ENCODE data around the gene KRTAP5-2. TPM values are rescaled to one million over a fixed set of nuclear protein-coding genes. Genes with fewer than 3 reads are reported as not detected.

Gene KRTAP5-2
- total RNA-seq, 2 donors from 2014 or later, result not detected

DNA sequence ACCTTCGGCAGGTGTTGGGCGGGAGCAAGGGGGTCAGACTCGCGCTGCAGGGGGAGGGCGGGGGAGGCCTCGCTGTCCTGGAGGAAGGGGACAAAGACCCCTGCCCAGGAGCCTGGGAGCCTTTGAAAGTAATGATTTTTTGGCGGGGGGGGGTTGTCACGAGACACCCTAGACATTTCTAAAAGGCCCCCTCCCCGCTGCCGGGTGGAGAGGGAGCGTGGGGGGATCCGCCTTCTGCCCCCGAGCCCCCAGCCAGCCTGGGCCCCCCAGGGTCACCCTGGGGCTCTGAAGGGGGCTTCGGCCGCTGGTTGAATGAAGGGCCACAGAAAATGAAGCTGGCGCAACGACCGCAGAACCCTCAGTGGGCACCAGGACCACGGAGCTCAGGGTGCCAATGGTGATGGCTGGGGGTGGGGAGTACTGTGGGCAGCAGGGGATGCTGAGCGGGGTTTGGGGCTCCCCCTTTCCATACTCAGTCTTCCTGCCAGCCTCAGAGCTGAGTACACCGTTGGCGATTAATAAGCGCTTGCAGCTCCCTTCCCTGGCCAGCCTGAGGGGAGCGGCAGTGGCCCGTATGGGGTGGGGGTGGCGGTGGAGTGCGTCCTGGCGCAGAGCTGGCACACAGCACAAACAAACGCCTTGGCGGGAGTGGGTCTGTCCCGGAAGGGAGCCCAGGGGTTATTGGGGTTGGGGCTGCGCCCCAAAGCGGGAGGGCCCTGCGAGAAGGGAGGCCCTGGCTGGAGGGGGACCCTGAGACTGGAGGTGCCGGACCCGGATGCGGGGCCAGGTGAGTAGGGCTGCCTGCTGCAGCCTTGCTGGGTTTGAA lies 24.8 kb downstream of the KRTAP5-2 start:
- Mint-ChIP-seq H3K4me1 (ENCODE audit: low read depth in 2 of 2) (peaks cover 4 to 17% of the 10 kb centered on the region in 2 donors), H3K9me3 (no peaks in the 10 kb centered on the region), H3K27ac (peak overlapping the region in 1 of 2 donors; percentile 51), H3K4me3 (peak overlapping the region; percentile 67), H3K27me3 (peaks cover 6 to 7% of the 10 kb centered on the region in 2 donors), H3K36me3 (no peaks in the 10 kb centered on the region)
- ATAC-seq (no peak), DNase-seq (ENCODE audit: low spot score) (no peak)

GRCh38 chr11:1572197-1573076 lies 25.7 kb downstream of the KRTAP5-2 start, which contains the start of gene DUSP8:
Gene DUSP8, minus strand, starts transcription at chr11:1572271. Its CDS starts 6,445 bp downstream, at chr11:1565826.
- H3K4me1 Mint-ChIP-seq (ENCODE audit: low read depth in 2 of 2), result peaks cover 4 to 19% of the 10 kb centered on the region in 2 donors
- H3K4me3 Mint-ChIP-seq, result peak within 1 kb of the TSS; percentile 67
- no peaks in the 10 kb centered on the region for H3K9me3 Mint-ChIP-seq
- peak; percentile 95 for DNase-seq (ENCODE audit: low spot score)
- no peak within 1 kb of the TSS for H3K27ac Mint-ChIP-seq
- ATAC-seq, result peak; percentile 85 to 91
- no peaks in the 10 kb centered on the region for H3K36me3 Mint-ChIP-seq
- H3K27me3 Mint-ChIP-seq, result peaks cover 3 to 7% of the 10 kb centered on the region in 2 donors

DNA sequence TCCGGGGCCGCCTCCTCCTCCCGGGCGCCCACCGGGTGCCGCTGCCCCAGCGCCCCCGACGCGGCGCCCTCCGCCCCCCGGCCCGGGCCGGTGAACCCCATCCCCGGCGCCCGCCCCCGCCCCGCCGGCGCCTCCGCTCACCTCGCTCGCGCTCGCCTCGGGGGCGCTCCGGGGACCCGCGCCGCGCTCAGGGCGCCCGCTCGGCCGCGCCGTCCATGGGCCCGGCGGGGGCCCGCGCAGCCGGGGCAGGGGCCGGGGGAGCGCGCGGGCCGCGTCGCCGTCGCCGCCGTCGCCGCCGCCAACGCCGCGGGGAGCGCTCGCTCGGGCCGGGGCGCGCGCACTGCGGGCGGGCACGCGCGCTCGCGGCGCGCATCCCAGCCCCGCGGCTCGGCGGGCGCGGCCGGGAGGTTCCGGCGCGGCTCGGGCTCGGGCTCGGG lies 26.3 kb downstream of the KRTAP5-2 start:
- no peak overlapping the region for H3K27ac Mint-ChIP-seq
- ATAC-seq, result no peak

DNA sequence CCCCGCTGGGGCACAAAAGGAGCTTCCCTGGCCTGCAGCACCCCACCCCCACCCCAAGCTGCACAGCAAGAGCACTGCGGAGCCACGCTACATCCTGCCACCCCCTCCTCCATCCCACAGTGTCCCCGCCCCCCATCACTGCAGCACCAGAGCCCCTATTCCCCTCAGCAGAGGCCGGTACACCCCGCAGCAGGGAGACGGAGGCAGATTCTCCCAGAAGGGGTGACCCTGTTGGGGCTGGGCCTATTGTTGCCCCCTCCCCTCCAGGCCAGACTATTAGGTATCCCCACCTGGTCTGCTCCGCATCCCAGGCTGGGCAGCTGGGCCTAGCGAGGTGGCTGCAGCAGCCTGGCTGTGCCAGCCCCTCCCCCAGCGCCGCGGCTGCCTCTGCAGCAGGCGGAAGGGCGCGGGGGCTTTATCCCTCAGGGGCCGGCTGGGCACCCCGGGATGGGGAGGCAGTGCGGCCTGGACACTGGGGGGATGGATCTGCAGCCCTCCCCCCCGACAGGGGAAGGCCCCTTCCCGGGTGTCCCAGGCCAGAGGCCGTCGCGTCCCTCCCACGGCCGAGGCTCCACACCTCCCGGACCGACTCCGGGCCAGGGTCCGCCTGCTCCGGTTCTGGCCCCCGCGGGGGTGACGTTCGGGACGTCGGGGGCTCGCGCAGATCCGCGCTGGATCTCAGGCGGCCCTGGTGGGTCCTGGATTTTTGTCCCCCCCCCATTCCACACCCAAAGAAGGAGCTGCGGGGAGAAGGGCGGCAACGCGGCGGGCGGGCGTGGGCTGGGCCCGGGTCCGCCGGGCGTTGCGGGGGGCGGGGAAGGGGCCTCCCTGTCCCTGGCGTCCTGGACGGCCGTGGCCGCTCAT lies 27.0 kb downstream of the KRTAP5-2 start:
- Mint-ChIP-seq H3K36me3 (no peaks in the 10 kb centered on the region), H3K4me1 (ENCODE audit: low read depth in 2 of 2) (peaks cover 4 to 21% of the 10 kb centered on the region in 2 donors), H3K27me3 (no peaks in the 10 kb centered on the region), H3K4me3 (peak overlapping the region; percentile 45), H3K27ac (peak overlapping the region in 1 of 2 donors; percentile 57), H3K9me3 (no peaks in the 10 kb centered on the region)
- ATAC-seq (no peak), DNase-seq (ENCODE audit: low spot score) (no peak)

More for the DNA sequence above, 26.3 kb downstream of the KRTAP5-2 start:
- Mint-ChIP-seq H3K4me1 (ENCODE audit: low read depth in 2 of 2) (peaks cover 4 to 21% of the 10 kb centered on the region in 2 donors), H3K27me3 (peaks cover 2 to 4% of the 10 kb centered on the region in 2 donors), H3K9me3 (no peaks in the 10 kb centered on the region), H3K4me3 (no peak overlapping the region), H3K36me3 (no peaks in the 10 kb centered on the region)
- DNase-seq (ENCODE audit: low spot score), result no peak

DNA sequence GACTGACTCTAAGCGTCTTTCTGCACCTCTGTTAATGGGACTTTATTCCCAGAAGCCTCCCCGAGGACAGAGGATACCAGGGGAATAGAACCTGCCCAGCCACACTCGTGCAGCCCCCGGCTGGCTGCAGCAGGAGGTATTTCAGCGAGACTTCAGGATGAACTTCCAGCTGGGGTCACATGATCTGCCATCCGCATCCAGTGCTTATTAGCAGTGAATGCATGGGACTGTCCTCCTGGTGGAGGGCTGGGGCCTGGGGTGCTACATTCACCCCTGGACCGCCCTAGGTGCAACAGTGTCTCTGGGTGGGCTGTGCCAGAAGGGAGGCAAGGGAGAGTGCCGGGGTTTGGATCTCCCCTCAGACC lies 27.6 kb downstream of the KRTAP5-2 start:
- Mint-ChIP-seq H3K27ac (peak overlapping the region in 1 of 2 donors; percentile 57), H3K9me3 (no peaks in the 10 kb centered on the region), H3K27me3 (no peaks in the 10 kb centered on the region), H3K36me3 (no peaks in the 10 kb centered on the region), H3K4me3 (peak overlapping the region; percentile 45), H3K4me1 (ENCODE audit: low read depth in 2 of 2) (peaks cover 4 to 21% of the 10 kb centered on the region in 2 donors)
- DNase-seq (ENCODE audit: low spot score), result no peak
- no peak for ATAC-seq

- no peak for ATAC-seq
Measured at GRCh38 chr11:1570001-1570453, 28.1 kb downstream of the KRTAP5-2 start.

DNA sequence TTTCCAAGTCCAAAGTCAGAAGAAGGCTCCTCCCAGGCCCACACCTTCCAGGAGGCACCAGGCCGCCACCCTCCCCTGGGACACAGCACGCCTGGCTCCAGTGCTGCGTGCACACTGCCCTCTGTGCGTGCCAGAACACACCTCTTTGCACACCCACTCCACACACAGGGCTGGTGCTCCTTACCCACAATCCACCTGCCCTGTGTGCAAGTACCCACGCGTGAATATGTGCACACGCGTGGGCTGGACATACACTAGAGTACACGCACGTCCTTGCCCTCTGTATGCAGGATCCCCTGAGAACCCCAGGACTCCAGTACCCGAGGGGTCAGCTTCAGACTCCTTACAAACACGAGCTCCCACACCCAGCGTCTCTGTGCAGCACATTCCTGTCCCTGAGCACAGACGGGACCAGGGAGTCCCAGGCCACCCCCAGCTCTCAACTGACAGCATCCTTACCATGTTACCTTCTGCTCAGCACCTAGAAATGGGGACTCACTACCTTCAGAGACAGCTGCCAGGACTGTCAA lies 28.8 kb downstream of the KRTAP5-2 start:
- Mint-ChIP-seq H3K36me3 (no peaks in the 10 kb centered on the region), H3K27me3 (no peaks in the 10 kb centered on the region), H3K4me3 (peak overlapping the region; percentile 17), H3K9me3 (no peaks in the 10 kb centered on the region), H3K4me1 (ENCODE audit: low read depth in 2 of 2) (peaks cover 4 to 21% of the 10 kb centered on the region in 2 donors), H3K27ac (peak overlapping the region in 1 of 2 donors; percentile 29)
- peak; percentile 48 for DNase-seq (ENCODE audit: low spot score)
- no peak for ATAC-seq

More at GRCh38 chr11:1570001-1570453, 28.1 kb downstream of the KRTAP5-2 start:
- DNase-seq (ENCODE audit: low spot score), result no peak
- no peaks in the 10 kb centered on the region for H3K27me3 Mint-ChIP-seq
- no peaks in the 10 kb centered on the region for H3K36me3 Mint-ChIP-seq
- peaks cover 4 to 21% of the 10 kb centered on the region in 2 donors for H3K4me1 Mint-ChIP-seq (ENCODE audit: low read depth in 2 of 2)
- H3K27ac Mint-ChIP-seq, result peak overlapping the region in 1 of 2 donors; percentile 29
- no peaks in the 10 kb centered on the region for H3K9me3 Mint-ChIP-seq
- peak overlapping the region; percentile 45 for H3K4me3 Mint-ChIP-seq

DNA sequence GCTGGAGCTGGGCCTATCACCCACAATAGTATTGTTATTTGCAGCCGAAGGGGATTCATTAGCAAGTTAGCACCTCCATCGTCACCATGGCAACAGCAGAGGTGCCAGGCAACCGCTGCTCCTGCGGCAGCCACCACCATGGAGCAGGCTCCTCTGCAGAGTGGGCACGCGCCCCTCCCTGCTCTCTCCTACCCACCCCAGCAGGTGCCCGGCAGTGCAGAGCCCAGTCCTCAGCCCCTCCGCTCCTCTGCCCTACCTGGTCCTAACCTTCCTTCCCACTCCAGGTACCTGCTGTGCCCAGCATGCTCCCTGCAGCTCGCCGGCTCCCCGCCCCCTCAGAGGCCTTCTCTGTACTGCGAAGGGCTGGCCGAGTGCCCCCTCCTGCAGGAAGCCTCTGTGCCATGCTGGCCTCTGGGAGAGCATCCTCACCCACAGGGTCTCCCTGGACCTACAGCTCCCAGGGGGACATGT lies 29.6 kb downstream of the KRTAP5-2 start:
- H3K4me3 Mint-ChIP-seq, result peak overlapping the region; percentile 22

GRCh38 chr11:1567721-1568100 lies 30.4 kb downstream of the KRTAP5-2 start:
- H3K27me3 Mint-ChIP-seq, result no peaks in the 10 kb centered on the region

More for the DNA sequence above, 29.6 kb downstream of the KRTAP5-2 start:
- no peaks in the 10 kb centered on the region for H3K36me3 Mint-ChIP-seq
- H3K4me1 Mint-ChIP-seq (ENCODE audit: low read depth in 2 of 2), result peaks cover 4 to 16% of the 10 kb centered on the region in 2 donors
- no peak overlapping the region for H3K27ac Mint-ChIP-seq
- ATAC-seq (no peak), DNase-seq (ENCODE audit: low spot score) (peak; percentile 63)
- H3K9me3 Mint-ChIP-seq, result no peaks in the 10 kb centered on the region
- no peaks in the 10 kb centered on the region for H3K27me3 Mint-ChIP-seq

GRCh38 chr11:1567052-1567720 lies 30.9 kb downstream of the KRTAP5-2 start:
- no peak for ATAC-seq
- Mint-ChIP-seq H3K4me3 (no peak overlapping the region), H3K9me3 (no peaks in the 10 kb centered on the region), H3K36me3 (no peaks in the 10 kb centered on the region), H3K4me1 (ENCODE audit: low read depth in 2 of 2) (peaks cover 4 to 14% of the 10 kb centered on the region in 2 donors), H3K27ac (no peak overlapping the region), H3K27me3 (no peaks in the 10 kb centered on the region)
- peak; percentile 40 for DNase-seq (ENCODE audit: low spot score)

More at GRCh38 chr11:1567721-1568100, 30.4 kb downstream of the KRTAP5-2 start:
- DNase-seq (ENCODE audit: low spot score) (no peak), ATAC-seq (no peak)
- H3K4me3 Mint-ChIP-seq, result no peak overlapping the region
- H3K36me3 Mint-ChIP-seq, result no peaks in the 10 kb centered on the region
- H3K27ac Mint-ChIP-seq, result no peak overlapping the region
- no peaks in the 10 kb centered on the region for H3K9me3 Mint-ChIP-seq
- peaks cover 4 to 14% of the 10 kb centered on the region in 2 donors for H3K4me1 Mint-ChIP-seq (ENCODE audit: low read depth in 2 of 2)

- Mint-ChIP-seq H3K27ac (no peak overlapping the region), H3K36me3 (no peaks in the 10 kb centered on the region), H3K4me3 (no peak overlapping the region), H3K9me3 (no peaks in the 10 kb centered on the region), H3K27me3 (no peaks in the 10 kb centered on the region), H3K4me1 (ENCODE audit: low read depth in 2 of 2) (peaks cover 4 to 14% of the 10 kb centered on the region in 2 donors)
- DNase-seq (ENCODE audit: low spot score) (peak; percentile 56), ATAC-seq (no peak)
Measured at GRCh38 chr11:1566381-1567051, 31.6 kb downstream of the KRTAP5-2 start.

DNA sequence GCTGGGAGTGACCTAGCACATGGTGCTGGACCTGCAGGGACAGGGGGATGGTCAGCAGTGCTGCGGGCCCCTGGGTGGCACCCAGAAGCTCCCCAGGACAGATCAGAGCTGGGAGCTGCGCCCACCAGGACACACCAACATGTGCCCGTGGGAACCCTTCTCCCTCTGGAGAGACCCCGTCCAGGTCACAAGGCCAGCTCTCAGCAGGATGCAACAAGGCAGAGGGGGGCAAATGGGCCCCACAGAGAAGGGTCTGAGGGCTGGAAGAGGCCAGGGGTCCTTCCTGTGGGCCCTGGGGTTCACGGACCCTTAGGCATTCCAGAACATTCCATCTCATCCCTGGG lies 32.2 kb downstream of the KRTAP5-2 start:
- Mint-ChIP-seq H3K9me3 (no peaks in the 10 kb centered on the region), H3K27ac (no peak overlapping the region), H3K4me3 (no peak overlapping the region), H3K36me3 (no peaks in the 10 kb centered on the region), H3K27me3 (no peaks in the 10 kb centered on the region), H3K4me1 (ENCODE audit: low read depth in 2 of 2) (peaks cover 4 to 14% of the 10 kb centered on the region in 2 donors)
- peak; percentile 40 for DNase-seq (ENCODE audit: low spot score)
- no peak for ATAC-seq
